Measurements from ENCODE around the gene PLEKHD1. TPM values are rescaled to one million over a fixed set of nuclear protein-coding genes. Genes with fewer than 3 reads are reported as not detected.

Gene PLEKHD1
- total RNA-seq, 2 donors from 2014 or later, result 0.05 to 0.10 TPM

GRCh38 chr14:69464829-69465228, 19.7 kb upstream of the PLEKHD1 start:
- Histone ChIP-seq H3K27me3 (no peaks in the 10 kb centered on the region), H3K4me3 (no peak overlapping the region), H3K27ac (no peak overlapping the region), H3K9me3 (no peaks in the 10 kb centered on the region), H3K36me3 (no peaks in the 10 kb centered on the region), H3K9ac (ENCODE audit: low read depth in 2 of 2, low read length in 2 of 2) (no peak overlapping the region), H3K4me1 (no peaks in the 10 kb centered on the region)
- intact Hi-C loops (cut with DNase I), result no loop called here
- DNase-seq, result no peak
- TF ChIP-seq, protein P1, sequence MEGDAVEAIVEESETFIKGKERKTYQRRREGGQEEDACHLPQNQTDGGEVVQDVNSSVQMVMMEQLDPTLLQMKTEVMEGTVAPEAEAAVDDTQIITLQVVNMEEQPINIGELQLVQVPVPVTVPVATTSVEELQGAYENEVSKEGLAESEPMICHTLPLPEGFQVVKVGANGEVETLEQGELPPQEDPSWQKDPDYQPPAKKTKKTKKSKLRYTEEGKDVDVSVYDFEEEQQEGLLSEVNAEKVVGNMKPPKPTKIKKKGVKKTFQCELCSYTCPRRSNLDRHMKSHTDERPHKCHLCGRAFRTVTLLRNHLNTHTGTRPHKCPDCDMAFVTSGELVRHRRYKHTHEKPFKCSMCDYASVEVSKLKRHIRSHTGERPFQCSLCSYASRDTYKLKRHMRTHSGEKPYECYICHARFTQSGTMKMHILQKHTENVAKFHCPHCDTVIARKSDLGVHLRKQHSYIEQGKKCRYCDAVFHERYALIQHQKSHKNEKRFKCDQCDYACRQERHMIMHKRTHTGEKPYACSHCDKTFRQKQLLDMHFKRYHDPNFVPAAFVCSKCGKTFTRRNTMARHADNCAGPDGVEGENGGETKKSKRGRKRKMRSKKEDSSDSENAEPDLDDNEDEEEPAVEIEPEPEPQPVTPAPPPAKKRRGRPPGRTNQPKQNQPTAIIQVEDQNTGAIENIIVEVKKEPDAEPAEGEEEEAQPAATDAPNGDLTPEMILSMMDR (IDR thresholded peaks at IDR 0.05), result no peak

- no peak overlapping the region for H3K27ac ChIP-seq
- no peak for DNase-seq
- no peak overlapping the region for H3K4me3 ChIP-seq
- H3K4me1 ChIP-seq, result no peaks in the 10 kb centered on the region
- TF ChIP-seq, protein P1 (IDR thresholded peaks at IDR 0.05), result no peak
- H3K27me3 ChIP-seq, result no peaks in the 10 kb centered on the region
- intact Hi-C loops (cut with DNase I), result no loop called here
- H3K36me3 ChIP-seq, result no peaks in the 10 kb centered on the region
- H3K9me3 ChIP-seq, result no peaks in the 10 kb centered on the region
- H3K9ac ChIP-seq (ENCODE audit: low read depth in 2 of 2, low read length in 2 of 2), result no peak overlapping the region
Measured at GRCh38 chr14:69468949-69469348, 15.6 kb upstream of the PLEKHD1 start.

DNA sequence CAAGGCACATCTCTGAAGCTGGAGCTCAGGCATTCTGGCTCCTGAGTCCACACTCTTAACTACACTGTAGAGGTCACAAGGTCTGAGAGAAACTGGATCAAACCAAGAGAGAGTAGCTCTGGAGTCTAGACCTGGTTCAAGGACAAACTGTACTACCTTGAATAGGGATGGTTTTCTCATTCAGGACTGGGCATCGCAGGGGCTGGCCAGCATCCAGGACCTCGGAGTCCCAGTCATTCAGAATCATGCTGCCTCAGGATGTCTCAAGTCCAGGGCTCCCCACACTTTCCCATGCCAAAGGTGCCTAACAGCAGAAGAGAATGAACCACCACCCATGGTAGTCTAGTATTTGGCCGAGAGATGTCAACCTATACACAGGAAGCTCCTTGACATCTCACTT, 13.1 kb upstream of the PLEKHD1 start:
- Histone ChIP-seq H3K9ac (ENCODE audit: low read depth in 2 of 2, low read length in 2 of 2) (no peak overlapping the region), H3K36me3 (no peaks in the 10 kb centered on the region), H3K27me3 (no peaks in the 10 kb centered on the region), H3K4me1 (no peaks in the 10 kb centered on the region), H3K9me3 (no peaks in the 10 kb centered on the region), H3K4me3 (no peak overlapping the region), H3K27ac (no peak overlapping the region)
- intact Hi-C loops (cut with DNase I), result no loop called here
- TF ChIP-seq, protein P1 (IDR thresholded peaks at IDR 0.05), result no peak
- no peak for DNase-seq

DNA sequence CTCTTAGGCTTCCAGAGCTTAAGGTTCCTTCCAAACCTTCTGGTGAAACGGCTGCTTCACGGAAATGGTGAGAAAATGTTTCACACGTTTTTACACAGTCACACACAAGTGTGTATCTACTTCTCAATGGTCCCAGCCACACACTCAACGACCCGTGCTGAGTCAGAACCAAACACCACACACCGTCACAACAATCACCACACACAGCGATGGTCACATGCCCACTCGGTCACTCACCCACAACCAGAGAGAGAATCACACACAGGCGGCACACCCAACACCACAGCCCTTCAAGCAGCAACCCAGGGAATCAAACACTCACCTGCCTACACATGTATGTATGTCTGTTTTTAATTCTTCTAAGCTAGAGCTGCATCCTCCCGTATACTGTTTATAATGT, 12.6 kb upstream of the PLEKHD1 start:
- H3K27me3 ChIP-seq, result no peaks in the 10 kb centered on the region
- TF ChIP-seq, protein P1 (IDR thresholded peaks at IDR 0.05), result no peak

DNA sequence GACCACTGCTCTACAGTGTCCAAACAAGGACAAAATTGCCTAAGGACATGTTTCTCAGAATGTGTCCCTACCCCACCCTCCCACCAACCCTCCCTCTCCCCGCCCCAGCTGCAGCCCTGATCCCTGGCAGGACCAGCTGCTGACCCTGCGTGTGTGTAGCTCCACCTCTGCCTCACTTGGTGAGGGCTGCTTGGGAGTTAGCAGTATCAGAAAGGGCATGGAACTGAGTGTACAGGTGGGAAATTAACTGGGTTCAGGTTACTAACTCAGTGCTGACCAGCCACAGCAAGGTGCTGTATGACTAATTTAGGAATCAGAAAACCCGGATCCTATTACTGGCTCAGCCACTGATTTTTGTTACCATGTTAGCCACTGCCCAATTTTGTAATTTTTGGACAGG, 11.3 kb upstream of the PLEKHD1 start:
- no peaks in the 10 kb centered on the region for H3K4me1 ChIP-seq
- no peak overlapping the region for H3K4me3 ChIP-seq
- intact Hi-C loops (cut with DNase I), result no loop called here
- no peak overlapping the region for H3K9ac ChIP-seq (ENCODE audit: low read depth in 2 of 2, low read length in 2 of 2)
- H3K27ac ChIP-seq, result no peak overlapping the region
- DNase-seq, result no peak
- no peaks in the 10 kb centered on the region for H3K36me3 ChIP-seq
- TF ChIP-seq, protein P1 (IDR thresholded peaks at IDR 0.05), result no peak
- no peaks in the 10 kb centered on the region for H3K27me3 ChIP-seq
- H3K9me3 ChIP-seq, result no peaks in the 10 kb centered on the region

More for the DNA sequence above, 12.6 kb upstream of the PLEKHD1 start:
- H3K9ac ChIP-seq (ENCODE audit: low read depth in 2 of 2, low read length in 2 of 2), result no peak overlapping the region
- H3K4me3 ChIP-seq, result no peak overlapping the region
- no peak for DNase-seq
- intact Hi-C loops (cut with DNase I), result no loop called here
- no peak overlapping the region for H3K27ac ChIP-seq
- H3K9me3 ChIP-seq, result no peaks in the 10 kb centered on the region
- H3K36me3 ChIP-seq, result no peaks in the 10 kb centered on the region
- no peaks in the 10 kb centered on the region for H3K4me1 ChIP-seq

DNA sequence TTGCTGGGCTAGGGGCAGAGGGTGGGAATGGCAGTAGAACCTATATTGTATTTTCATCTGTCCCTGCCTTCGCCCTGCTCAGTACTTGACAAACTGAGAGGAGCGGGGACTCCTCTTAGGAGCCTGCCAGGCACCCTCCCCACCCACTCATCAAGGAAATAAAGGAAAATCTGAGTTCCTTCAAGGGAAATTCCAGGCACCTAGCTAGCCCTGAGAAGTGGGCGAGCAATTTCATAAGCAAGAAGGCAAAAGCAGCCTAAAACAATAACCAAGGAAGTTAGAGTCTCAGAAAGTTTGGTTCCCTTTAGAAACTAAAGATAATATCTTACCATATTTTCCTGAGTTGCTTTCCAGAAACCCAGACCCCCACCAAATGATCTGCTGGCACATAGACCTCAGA, 10.6 kb upstream of the PLEKHD1 start:
- H3K9ac ChIP-seq (ENCODE audit: low read depth in 2 of 2, low read length in 2 of 2), result no peak overlapping the region
- no peaks in the 10 kb centered on the region for H3K36me3 ChIP-seq
- intact Hi-C loops (cut with DNase I), result no loop called here
- no peak overlapping the region for H3K27ac ChIP-seq
- TF ChIP-seq, protein P1 (IDR thresholded peaks at IDR 0.05), result no peak
- no peaks in the 10 kb centered on the region for H3K9me3 ChIP-seq
- no peak overlapping the region for H3K4me3 ChIP-seq
- H3K4me1 ChIP-seq, result no peaks in the 10 kb centered on the region
- H3K27me3 ChIP-seq, result no peaks in the 10 kb centered on the region
- no peak for DNase-seq
